Inferior parietal cortex (tissue), 1 donor: Measurements from ENCODE around the gene KIAA1217.

Source experiments
- DNase-seq: peaks from one replicate; pipeline ENCODE4 v3.0.0-alpha.2; 2016; ENCODE audit errors: extremely low spot score

KIAA1217 gene, protein sequence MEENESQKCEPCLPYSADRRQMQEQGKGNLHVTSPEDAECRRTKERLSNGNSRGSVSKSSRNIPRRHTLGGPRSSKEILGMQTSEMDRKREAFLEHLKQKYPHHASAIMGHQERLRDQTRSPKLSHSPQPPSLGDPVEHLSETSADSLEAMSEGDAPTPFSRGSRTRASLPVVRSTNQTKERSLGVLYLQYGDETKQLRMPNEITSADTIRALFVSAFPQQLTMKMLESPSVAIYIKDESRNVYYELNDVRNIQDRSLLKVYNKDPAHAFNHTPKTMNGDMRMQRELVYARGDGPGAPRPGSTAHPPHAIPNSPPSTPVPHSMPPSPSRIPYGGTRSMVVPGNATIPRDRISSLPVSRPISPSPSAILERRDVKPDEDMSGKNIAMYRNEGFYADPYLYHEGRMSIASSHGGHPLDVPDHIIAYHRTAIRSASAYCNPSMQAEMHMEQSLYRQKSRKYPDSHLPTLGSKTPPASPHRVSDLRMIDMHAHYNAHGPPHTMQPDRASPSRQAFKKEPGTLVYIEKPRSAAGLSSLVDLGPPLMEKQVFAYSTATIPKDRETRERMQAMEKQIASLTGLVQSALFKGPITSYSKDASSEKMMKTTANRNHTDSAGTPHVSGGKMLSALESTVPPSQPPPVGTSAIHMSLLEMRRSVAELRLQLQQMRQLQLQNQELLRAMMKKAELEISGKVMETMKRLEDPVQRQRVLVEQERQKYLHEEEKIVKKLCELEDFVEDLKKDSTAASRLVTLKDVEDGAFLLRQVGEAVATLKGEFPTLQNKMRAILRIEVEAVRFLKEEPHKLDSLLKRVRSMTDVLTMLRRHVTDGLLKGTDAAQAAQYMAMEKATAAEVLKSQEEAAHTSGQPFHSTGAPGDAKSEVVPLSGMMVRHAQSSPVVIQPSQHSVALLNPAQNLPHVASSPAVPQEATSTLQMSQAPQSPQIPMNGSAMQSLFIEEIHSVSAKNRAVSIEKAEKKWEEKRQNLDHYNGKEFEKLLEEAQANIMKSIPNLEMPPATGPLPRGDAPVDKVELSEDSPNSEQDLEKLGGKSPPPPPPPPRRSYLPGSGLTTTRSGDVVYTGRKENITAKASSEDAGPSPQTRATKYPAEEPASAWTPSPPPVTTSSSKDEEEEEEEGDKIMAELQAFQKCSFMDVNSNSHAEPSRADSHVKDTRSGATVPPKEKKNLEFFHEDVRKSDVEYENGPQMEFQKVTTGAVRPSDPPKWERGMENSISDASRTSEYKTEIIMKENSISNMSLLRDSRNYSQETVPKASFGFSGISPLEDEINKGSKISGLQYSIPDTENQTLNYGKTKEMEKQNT (N-terminal part only)

GRCh38 chr10:24208661-24209431 is at the start of gene KIAA1217:
TSS of gene KIAA1217 (plus strand) at chr10:24209138. CDS start at chr10:24209194, 56 bp downstream.
- no peak for DNase-seq

DNA sequence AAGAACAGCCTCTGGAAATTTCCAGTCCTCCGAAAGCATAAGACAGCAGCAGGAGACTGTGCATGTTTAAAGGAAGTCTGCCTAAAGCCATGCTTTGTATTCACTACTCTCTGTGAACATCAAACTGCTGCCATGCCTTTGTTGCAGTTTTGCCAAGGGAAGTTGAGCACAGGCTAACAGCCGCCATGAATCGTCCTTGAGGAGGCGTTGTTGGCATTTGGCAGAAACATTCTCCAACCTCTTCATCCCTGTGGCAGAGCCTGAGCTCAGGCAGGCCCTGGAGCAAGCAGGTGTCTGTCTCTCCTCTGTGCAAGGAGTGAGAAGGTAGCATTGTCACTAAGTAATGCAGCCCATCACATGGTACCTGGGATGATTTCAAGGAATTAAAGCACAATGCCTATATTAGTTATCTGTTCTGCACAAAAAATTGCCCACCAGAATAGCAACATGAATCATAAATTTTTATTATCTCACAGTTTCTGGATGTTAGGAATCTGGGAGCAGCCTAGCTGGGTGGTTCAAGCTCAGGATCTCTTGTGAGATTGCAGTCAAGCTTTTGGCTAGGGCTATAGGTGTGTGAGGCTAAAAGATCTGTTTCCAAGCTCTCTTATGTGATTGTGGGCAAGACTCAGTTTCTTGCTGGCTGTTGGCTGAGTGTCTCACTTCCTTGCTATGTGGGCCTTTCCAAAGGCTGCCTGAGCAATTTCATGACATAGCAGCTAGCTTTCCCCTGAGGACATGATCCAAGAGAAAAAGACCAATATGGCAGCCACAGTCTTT is 46.5 kb upstream of the KIAA1217 start:
- no peak for DNase-seq

GRCh38 chr10:24163485-24163884 is 45.5 kb upstream of the KIAA1217 start:
- no peak for DNase-seq

DNA sequence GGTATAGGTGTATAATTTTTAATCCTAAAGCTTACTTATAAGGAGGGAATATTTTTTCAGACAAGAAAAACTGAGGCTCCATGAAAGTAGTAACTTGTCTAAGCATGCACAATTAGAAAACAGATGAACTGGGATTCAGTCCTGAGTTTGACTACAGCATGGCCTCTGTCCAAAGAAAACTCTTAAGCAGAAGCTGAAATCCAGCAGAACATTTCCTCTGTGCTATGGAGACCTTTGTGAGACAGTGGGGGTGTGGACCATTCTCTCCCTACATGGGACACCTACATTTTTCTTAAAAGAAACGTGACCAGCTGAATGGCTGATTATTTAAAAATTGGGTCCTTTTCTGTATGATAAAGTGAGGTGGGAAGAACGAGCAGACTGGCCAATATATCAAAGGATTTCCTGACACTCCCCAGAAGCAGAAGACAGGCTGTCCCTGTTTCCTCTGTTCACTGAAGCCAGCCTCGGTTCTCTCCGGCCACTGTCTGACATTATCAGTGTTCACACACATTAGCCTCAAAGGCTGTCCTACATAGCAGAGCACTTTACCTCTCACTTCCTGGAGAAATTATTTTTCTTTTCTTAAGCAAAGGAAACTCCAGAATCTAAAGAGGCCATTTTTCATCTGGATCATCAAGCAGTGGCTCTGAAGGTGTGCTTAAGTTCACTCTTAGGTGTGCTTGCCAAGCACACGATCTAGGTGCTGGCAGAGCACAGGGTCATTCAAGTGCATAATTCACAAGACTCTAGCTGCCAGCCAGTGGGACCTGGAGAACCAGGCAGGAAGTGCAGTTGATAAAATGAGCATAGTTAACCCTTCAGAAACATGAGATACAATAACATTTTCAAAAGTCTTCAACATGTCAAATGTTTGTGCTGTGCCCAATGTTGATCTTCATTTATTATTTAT is 40.4 kb upstream of the KIAA1217 start:
- DNase-seq: no peak

- DNase-seq: no peak
Observed at GRCh38 chr10:24170199-24170598, 38.7 kb upstream of the KIAA1217 start.

- DNase-seq: no peak
Observed at GRCh38 chr10:24172909-24173308, 36.0 kb upstream of the KIAA1217 start.

GRCh38 chr10:24174014-24174413 is 34.9 kb upstream of the KIAA1217 start:
- no peak for DNase-seq

DNA sequence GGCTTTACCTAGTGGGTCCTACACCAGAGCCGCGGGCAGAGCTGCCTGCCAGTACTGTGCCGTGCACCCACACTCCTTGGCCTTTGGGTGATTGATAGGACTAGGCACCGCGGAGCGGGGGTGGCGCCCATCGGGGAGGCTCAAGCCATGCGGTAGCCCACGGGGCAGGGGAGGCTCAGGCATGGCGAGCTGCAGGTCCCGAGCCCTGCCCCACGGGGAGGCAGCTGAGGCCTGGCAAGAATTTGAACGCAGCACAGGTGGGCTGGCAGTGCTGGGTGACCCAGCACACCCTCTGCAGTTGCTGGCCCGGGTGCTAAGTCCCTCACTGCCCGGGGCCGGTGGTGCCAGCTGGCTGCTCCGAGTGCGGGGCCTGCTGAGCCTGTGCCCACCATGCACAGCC is 32.3 kb upstream of the KIAA1217 start:
- DNase-seq: no peak

DNA sequence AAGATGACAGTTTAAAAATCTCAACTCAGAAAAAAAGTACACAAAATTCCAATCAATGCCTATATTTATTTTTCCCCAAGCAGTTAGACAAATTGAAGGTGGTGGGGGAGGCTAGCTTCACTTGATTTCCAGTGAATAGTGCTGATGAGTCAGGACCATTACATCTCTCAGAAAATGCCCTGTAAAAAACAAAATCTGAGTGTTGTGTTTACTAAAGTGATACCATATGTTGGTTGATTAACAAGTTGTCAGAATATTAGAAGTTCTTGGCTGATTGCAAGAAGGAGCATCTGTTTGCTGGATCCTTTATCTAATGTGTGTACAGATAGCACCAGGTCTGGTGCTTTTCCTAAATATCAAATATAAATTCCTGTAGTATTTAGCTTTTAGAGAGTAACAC is 31.3 kb upstream of the KIAA1217 start:
- no peak for DNase-seq

- no peak for DNase-seq
Observed at GRCh38 chr10:24180891-24181290, 28.0 kb upstream of the KIAA1217 start.

DNA sequence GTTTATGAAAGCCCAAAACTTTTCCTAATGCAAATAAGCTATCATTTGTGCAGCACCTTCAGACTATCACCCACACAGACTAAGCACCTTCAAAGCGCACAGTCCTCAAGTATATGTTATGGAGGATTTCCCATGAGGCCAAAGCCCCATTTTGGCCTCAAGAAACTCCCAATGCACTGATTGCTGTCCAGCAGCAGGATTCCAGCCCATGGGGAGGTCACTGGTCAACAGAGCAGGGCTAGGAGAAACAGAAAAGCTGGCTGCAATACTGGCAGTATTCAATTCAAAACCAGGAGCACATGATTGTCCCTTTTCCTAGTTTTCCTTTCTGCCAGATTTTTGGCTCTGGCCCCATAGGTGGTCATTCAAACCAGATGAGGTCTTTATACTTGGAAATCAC is 24.5 kb upstream of the KIAA1217 start:
- no peak for DNase-seq

GRCh38 chr10:24193330-24193729 is 15.6 kb upstream of the KIAA1217 start:
- DNase-seq: no peak

GRCh38 chr10:24197263-24197662 is 11.7 kb upstream of the KIAA1217 start:
- DNase-seq: no peak

DNA sequence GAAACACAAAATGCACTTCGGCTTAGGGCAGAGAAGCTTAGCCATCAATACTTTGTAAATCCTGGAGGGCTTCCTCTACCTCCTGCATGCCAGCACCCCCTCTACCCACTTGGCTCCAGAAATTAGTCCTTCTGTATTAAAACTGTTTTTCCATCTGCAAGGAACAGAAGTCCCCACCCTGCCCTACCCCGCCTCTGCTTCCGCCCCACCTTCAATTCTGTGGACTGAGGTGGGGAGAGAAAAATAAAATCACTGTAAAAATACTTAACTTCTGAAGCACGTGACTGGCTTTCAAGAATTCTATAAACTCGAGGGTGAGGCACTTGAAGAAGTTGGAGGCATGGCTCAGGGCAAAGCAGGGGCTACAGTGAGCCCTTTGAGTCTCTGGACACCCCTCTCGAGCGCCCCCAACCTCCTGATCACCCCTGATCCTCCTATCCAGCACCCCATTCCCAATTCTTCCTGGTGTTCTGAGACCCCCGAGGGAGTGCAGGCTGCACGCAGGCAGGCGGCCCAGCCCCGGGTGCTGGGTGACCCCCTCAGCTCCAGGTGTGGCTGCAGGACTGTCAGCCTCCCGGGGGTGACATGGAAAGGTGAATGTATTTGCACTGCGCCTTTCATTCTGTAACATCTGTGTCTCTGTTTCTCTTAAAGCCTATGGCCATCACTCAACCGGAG is 7.3 kb upstream of the KIAA1217 start:
- no peak for DNase-seq

- no peak for DNase-seq
Observed at GRCh38 chr10:24202181-24202570, 6.8 kb upstream of the KIAA1217 start.

GRCh38 chr10:24205821-24206220 is 3.1 kb upstream of the KIAA1217 start:
- DNase-seq: no peak

DNA sequence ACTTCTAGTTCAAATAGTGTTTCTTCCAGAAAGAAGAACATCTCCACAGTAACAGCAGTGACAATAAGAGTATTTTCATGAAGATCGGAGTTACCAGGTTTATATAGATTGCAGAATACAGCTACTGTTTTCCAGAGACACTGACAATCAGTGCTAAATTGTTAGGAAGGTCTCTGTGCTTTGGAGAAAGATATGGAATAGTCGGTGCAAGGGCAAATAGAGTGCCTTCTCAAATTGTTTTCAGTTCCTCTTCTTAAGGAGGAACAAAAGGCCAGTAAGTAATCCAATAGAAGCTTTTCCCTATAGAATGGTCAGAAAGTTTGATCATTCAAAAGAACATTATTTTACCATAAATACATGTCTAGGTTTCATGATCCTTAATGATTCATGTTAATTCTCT is 2.6 kb upstream of the KIAA1217 start:
- no peak for DNase-seq

DNA sequence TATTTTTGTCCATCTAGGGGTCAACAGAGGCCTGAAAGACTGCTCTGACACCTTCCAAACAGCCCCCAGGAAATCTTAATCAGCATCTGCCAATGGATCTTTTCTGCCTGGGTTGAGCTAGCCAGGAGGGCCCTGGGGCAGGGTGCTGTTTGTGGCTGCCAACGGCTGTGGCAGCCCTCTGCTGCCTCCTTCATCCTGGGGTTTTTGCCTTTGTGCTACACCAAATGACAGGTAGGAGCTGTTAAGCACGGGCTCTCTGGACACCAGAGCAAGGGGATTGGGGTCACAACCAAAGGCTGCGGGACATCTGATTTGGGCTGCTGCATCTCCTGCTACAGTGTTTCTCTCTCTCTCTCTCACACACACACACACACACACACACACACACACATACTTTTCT is 2.0 kb upstream of the KIAA1217 start:
- no peak for DNase-seq

DNA sequence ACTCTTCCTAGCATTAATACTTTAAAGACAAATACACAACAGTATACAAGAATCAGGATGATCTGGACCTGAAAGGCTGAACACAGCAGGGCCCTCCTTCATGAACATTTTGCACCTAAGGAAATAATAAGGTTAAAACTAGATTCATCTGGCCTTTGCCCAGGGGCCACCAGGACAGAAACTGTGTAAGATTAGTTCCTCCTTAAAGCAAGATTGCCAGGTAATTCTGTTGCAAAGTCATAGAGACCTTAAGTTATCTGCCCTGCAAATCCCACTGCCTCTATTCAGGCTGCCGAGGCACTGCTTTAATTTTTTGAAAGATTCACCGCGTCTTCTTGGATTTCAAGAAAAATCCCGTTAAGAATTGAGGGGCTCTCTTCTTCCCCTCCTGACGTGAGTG is 1.6 kb upstream of the KIAA1217 start:
- no peak for DNase-seq
